ENCODE measurements around the gene ZNF136.

DNA sequence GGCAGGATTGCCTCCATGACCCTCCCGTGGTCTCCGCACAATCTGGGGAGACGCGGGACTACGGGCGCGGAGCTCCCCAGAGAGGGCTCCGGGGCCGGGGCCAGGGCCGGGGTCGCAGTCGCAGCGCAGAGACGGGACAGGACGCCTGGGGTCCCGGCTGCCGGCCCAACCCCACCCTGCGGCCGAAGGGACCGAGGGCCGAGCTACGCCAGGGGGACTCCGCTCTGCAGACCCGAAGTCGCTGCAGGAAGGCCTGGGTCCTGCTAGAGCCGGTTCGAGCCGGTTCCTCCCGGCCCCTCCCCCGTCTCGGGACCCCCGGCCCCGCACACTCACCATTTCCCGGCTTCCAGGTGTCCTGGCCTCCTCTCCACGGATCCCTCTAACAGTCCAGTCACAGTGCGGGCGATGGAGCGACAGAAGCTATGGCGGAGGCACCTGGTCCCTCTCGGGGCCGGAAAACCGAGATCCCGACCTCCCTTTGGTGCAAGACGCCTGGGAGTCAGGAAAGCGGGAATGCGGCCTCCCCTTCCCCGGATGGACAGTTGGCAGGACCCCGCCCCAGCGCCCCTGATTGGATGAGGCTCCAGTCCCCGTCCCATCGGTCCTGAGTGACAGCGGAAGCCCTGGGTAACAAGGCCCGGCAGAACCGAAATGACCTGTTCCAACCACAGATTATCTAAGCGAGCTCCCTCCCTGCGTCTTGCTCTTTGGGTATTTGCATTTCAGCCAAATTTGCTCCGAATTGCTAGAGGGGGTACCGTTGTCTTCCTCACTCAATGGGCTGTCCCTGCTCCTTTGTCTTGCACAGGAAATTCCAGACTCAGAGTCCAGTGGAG, 6.5 kb upstream of the ZNF136 start, which contains the start of gene ZNF625:
- TF ChIP-seq, protein P1, sequence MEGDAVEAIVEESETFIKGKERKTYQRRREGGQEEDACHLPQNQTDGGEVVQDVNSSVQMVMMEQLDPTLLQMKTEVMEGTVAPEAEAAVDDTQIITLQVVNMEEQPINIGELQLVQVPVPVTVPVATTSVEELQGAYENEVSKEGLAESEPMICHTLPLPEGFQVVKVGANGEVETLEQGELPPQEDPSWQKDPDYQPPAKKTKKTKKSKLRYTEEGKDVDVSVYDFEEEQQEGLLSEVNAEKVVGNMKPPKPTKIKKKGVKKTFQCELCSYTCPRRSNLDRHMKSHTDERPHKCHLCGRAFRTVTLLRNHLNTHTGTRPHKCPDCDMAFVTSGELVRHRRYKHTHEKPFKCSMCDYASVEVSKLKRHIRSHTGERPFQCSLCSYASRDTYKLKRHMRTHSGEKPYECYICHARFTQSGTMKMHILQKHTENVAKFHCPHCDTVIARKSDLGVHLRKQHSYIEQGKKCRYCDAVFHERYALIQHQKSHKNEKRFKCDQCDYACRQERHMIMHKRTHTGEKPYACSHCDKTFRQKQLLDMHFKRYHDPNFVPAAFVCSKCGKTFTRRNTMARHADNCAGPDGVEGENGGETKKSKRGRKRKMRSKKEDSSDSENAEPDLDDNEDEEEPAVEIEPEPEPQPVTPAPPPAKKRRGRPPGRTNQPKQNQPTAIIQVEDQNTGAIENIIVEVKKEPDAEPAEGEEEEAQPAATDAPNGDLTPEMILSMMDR (IDR thresholded peaks at IDR 0.05; ENCODE audit: control extremely low read depth in 1 of 3, insufficient read depth in 1 of 3, low read depth in 1 of 3, low read length in 3 of 3) = no peak
- TF ChIP-seq POLR2A (IDR thresholded peaks at IDR 0.05; ENCODE audit: control extremely low read depth in 1 of 2, low read depth in 2 of 2, low read length in 2 of 2) (peak; percentile 93 to 98), CBX8 (IDR thresholded peaks at IDR 0.05; ENCODE audit: borderline replicate concordance, low read depth, low read length) (no peak), TCF12 (IDR thresholded peaks at IDR 0.05; ENCODE audit: low read depth, low read length) (no peak), POLR2AphosphoS5 (IDR thresholded peaks at IDR 0.05; ENCODE audit: low read depth, low read length) (peak; percentile 96), SIN3A (conservative IDR thresholded peaks at IDR 0.05 in 1 of 2, IDR thresholded peaks at IDR 0.05 in 1 of 2; ENCODE audit: low read depth in 1 of 2, low read length in 2 of 2) (peak in 1 of 2 experiments; percentile 34; a peak in 1 of 4 replicates), CREB1 (IDR thresholded peaks at IDR 0.05) (no peak), GTF2F1 (IDR thresholded peaks at IDR 0.05; ENCODE audit: borderline replicate concordance, low read depth, low read length) (peak; percentile 48; the same call in 1 of the 2 replicates), JUND (IDR thresholded peaks at IDR 0.05; ENCODE audit: low read length) (no peak; the same call in 1 of the 2 replicates), SRF (IDR thresholded peaks at IDR 0.05; ENCODE audit: low read depth, low read length) (no peak)
- TF ChIP-seq, protein P2, sequence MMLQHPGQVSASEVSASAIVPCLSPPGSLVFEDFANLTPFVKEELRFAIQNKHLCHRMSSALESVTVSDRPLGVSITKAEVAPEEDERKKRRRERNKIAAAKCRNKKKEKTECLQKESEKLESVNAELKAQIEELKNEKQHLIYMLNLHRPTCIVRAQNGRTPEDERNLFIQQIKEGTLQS (IDR thresholded peaks at IDR 0.05; ENCODE audit: insufficient read depth, low read depth, low read length) = no peak
